Effector memory CD4-positive, alpha-beta T cell (primary cell): Measurements from ENCODE around the gene IFNAR2.

ENCODE experiments used
- DNase-seq, 3 donors: peaks; one replicate each; pipeline ENCODE4 v3.0.0-alpha.2; 2020
- H3K27ac ChIP-seq: 2 replicates; pipeline ENCODE4 v1.7.0; 2013; ENCODE audit warnings: mild to moderate bottlenecking, low read length, moderate library complexity; ENCODE audit not compliant: insufficient read depth, poor library complexity, severe bottlenecking
- H3K27me3 ChIP-seq: replicated peaks from 2 replicates; pipeline ENCODE4 v1.7.0; 2013; ENCODE audit warnings: mild to moderate bottlenecking, low read length; ENCODE audit not compliant: insufficient read depth, control insufficient read depth, poor library complexity, severe bottlenecking
- H3K36me3 ChIP-seq: 2 replicates; pipeline ENCODE4 v1.7.0; 2013; ENCODE audit warnings: mild to moderate bottlenecking, low read length, moderate library complexity; ENCODE audit not compliant: control insufficient read depth, insufficient read depth
- H3K4me1 ChIP-seq: 2 replicates; pipeline ENCODE4 v1.7.0; 2013; ENCODE audit warnings: low read length, mild to moderate bottlenecking; ENCODE audit not compliant: control insufficient read depth, insufficient read depth, poor library complexity, severe bottlenecking
- H3K4me3 ChIP-seq: 2 replicates; pipeline ENCODE4 v1.7.0; 2013; ENCODE audit warnings: low read length, low read depth, mild to moderate bottlenecking; ENCODE audit not compliant: insufficient read depth, poor library complexity, severe bottlenecking
- H3K9me3 ChIP-seq: 2 replicates; pipeline ENCODE4 v1.7.0; 2013; ENCODE audit warnings: mild to moderate bottlenecking, low read length, moderate library complexity; ENCODE audit not compliant: control insufficient read depth
- total RNA-seq, 3 donors: gene quantifications; one replicate each; lab custom pipeline; 2026; lab: John Stamatoyannopoulos, UW

Gene IFNAR2
- 18.5 to 32.1 (median 22.1) reads per million in 3 donors for total RNA-seq

DNA sequence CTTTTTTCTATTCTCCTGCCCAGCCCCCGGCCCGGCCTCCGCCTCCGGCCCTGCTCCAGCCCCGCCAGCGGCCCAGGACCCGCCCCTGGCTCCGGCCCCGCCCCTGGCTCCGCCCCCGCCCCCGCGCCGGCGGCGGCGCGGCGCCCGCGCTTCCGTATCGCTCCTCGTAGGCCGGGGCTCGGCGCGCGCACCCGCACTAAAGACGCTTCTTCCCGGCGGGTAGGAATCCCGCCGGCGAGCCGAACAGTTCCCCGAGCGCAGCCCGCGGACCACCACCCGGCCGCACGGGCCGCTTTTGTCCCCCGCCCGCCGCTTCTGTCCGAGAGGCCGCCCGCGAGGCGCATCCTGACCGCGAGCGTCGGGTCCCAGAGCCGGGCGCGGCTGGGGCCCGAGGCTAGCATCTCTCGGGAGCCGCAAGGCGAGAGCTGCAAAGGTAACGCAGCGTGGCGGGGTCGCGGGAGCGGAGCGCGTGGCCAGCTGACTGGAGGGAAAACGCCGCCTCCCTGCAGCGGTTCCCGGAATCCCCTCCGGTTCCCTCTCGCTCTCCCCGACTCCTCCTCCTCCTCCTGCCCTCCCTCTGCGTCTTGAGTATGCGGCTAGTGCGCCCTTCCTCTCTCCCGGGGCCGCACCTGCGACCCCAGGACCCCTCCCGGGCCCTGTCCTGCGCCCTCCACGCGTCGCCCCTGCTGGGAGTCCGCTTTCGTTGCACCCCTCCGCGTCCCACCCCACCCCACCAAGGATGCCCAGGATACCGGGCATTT is at the start of gene IFNAR2:
TSS of gene IFNAR2 (plus strand) at position 155 of the 761 bp plus-strand sequence. CDS start 11,985 bp downstream, outside the sequence.
- peak within 1 kb of the TSS; percentile 91 for H3K27ac ChIP-seq
- H3K9me3 ChIP-seq, result no peaks in the 10 kb centered on the region
- peaks cover 16% of the 10 kb centered on the region for H3K4me1 ChIP-seq
- DNase-seq, result peak; percentile 58 to 68 (median 58)
- no peaks in the 10 kb centered on the region for H3K27me3 ChIP-seq
- H3K4me3 ChIP-seq, result peak within 1 kb of the TSS; percentile 98
- H3K36me3 ChIP-seq, result no peaks in the 10 kb centered on the region

DNA sequence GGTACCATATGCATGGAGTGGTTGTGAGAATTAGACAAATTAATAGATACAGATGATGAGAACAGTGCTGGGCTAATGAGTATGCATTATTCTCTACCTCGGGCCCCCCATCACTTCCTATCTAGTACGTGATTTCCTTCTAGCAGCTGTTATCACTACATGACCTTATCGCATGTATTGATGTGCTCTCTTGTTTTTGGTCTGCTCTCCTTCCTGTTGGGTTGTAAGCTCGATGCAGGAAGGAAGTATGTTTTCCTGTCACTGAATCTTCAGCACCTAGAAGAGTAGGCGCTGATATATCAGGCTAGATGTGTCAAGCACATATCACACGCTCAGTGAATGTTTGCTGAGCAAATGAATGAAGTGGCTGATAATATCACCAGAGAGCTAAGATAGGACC is 43.9 kb upstream of the IFNAR2 start:
- H3K4me3 ChIP-seq, result no peak overlapping the region
- H3K4me1 ChIP-seq, result peaks cover 20% of the 10 kb centered on the region
- no peak overlapping the region for H3K27ac ChIP-seq
- H3K27me3 ChIP-seq, result no peaks in the 10 kb centered on the region
- DNase-seq, result no peak
- no peaks in the 10 kb centered on the region for H3K36me3 ChIP-seq
- no peaks in the 10 kb centered on the region for H3K9me3 ChIP-seq

DNA sequence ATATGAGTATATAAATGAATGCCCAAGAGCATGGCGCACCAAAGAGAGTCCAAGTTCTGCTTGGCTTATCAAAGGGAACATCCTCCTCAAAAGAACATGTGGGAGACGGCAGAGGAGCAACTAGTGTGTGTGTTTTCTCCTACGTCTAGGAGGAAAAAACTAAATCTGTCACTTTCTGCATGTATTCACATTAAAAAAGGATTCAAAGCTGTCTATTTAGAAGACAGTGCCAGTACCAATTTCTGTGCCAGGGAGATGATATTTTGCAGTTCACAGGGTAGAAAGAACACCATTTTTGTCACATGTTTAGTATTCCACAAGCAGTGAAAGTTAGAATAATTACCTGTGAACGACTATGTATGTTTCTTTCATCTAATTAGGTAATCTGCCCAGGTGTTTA is 42.5 kb upstream of the IFNAR2 start:
- Histone ChIP-seq H3K4me1 (peaks cover 20% of the 10 kb centered on the region), H3K4me3 (no peak overlapping the region), H3K9me3 (no peaks in the 10 kb centered on the region), H3K27ac (no peak overlapping the region), H3K36me3 (no peaks in the 10 kb centered on the region), H3K27me3 (no peaks in the 10 kb centered on the region)
- DNase-seq, result no peak

DNA sequence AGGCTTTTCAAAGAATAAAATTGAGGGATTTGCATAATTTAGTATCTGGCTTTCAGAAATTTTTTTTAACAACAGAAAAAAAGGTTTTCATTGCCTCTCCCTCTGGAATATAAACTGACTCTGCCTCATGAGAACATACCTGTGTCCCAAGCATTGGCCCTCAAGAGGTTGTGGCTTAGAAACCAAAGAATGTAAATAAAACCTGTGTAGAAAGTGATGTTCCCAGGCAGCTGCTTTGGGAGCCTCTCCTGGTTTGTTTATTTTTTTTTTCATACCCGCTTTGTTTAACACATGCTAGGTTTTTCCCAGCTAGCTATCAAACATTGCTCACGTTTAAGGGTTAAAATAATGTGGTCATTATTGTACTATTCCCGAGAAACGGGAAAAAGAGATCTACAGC is 40.5 kb upstream of the IFNAR2 start:
- Histone ChIP-seq H3K27me3 (no peaks in the 10 kb centered on the region), H3K27ac (no peak overlapping the region), H3K36me3 (no peaks in the 10 kb centered on the region), H3K9me3 (no peaks in the 10 kb centered on the region), H3K4me1 (peaks cover 20% of the 10 kb centered on the region), H3K4me3 (no peak overlapping the region)
- no peak for DNase-seq

DNA sequence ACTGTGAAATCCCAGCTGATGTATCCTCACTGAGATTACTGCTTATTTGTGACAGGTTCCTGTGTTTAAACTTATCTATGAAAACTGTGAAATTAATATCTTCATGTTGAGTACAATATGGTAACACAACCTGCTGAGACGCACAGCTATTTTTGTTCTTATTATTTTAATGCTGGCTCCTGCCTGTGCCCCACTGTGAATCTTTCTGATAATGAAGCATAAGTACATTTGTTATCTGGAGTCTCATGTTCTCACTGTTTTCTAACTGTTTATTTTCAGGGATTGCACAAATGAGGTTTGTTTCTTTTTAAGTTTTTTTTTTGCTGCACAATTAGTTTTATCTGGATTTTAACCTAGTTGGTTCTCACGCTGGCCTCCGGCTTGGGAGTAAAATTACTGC is 39.9 kb upstream of the IFNAR2 start:
- Histone ChIP-seq H3K4me1 (peaks cover 18% of the 10 kb centered on the region), H3K4me3 (no peak overlapping the region), H3K27me3 (no peaks in the 10 kb centered on the region), H3K36me3 (no peaks in the 10 kb centered on the region), H3K9me3 (no peaks in the 10 kb centered on the region), H3K27ac (no peak overlapping the region)
- no peak for DNase-seq

DNA sequence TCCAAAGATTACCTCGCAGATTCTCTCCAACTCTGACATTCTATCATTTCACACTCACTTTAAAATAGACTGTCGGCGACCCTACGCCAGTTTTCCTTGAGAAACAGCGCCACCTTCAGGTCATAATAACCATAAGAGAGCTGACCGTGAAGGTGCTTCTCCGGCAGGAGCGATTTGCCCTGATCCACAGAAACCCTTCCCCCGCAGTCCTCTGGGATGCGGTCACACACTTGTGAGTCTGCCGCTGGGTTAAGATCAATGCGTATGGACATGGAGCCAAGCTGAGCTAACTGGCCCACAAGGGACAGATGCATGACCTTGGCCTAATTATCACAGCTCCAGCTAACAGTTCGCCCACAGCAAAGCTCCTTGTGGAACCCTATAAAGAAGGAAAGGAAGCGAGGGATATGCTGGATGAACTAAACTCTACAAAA is 32.8 kb upstream of the IFNAR2 start:
- Histone ChIP-seq H3K4me1 (peaks cover 3% of the 10 kb centered on the region), H3K4me3 (no peak overlapping the region), H3K9me3 (no peaks in the 10 kb centered on the region), H3K36me3 (no peaks in the 10 kb centered on the region), H3K27ac (no peak overlapping the region), H3K27me3 (no peaks in the 10 kb centered on the region)
- peak in 2 of 3 donors; percentile 17 to 24 for DNase-seq

DNA sequence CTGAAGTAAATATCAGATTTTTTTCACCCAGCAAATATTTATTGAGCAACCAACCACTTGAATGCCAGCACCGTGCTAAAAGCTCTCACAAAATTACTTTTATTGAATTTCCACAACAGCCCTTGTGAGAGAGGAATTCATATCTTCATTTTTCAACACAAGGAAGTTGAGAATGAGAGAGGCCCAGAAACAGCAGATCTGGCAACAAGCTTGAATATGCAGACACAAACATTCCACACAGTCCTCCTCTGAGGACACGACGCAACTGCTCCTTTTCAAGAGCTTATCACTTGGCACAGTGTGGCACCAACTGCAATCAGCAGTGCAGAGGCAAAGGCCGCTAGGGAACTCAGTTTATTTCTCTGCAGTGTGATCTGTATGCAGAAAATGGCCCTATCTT is 32.2 kb upstream of the IFNAR2 start:
- DNase-seq, result no peak
- Histone ChIP-seq H3K4me1 (peaks cover 3% of the 10 kb centered on the region), H3K9me3 (no peaks in the 10 kb centered on the region), H3K27ac (no peak overlapping the region), H3K36me3 (no peaks in the 10 kb centered on the region), H3K4me3 (no peak overlapping the region), H3K27me3 (no peaks in the 10 kb centered on the region)

DNA sequence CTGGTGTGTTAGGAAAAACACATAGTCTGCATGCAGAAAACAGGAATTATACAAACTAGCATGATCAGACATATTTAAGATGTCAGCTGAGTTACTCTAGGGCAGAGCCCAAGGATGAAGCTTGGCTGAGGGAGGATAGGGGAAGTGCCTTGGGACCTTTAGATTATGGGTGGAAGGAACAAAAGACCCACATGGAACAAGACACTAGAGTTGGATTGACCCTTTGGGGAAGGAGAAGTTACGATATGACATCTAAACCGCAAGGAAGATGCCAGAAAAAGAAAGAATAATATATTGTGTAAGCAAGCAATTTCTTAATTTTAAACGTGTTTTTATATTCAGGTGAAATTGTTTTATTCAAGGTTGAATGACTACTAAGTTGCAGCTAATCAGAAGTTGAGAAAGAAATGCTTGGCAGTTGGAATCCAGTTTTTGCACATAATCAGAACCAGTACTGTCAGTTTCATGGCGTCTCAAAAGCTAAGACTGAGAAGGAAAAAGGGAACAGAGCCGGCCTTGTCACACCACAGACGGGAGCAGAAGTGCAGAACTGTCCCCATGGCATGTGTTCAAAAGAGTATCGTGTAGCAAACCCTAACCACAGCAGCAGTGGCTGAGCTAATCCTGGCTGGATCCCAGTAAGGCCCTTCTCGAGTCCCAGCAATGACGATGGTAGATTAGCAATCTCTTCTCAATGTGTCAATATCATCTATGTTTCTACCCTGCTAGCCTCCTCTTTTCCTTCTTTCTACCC is 31.2 kb upstream of the IFNAR2 start:
- Histone ChIP-seq H3K27me3 (no peaks in the 10 kb centered on the region), H3K4me3 (no peak overlapping the region), H3K27ac (no peak overlapping the region), H3K36me3 (no peaks in the 10 kb centered on the region), H3K4me1 (peaks cover 3% of the 10 kb centered on the region), H3K9me3 (no peaks in the 10 kb centered on the region)
- DNase-seq, result no peak

DNA sequence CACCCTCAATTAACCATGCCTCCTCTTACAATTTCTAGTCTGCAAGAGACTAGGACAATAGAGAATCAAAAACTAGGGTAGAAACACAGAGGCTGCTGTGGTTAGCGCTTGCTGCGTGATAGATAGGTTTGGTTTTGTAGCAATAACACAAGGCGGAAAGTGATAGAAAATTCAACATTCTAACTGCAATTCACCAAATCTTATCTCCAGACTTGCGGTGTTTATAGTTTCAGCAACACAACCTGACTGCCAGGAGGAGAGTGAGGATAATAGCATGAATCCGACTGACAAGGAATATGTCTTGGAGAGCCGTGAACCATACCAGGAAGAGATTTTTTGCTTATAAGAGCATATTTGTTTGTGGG is 30.7 kb upstream of the IFNAR2 start:
- peaks cover 3% of the 10 kb centered on the region for H3K4me1 ChIP-seq
- no peak overlapping the region for H3K27ac ChIP-seq
- no peak overlapping the region for H3K4me3 ChIP-seq
- H3K36me3 ChIP-seq, result no peaks in the 10 kb centered on the region
- H3K27me3 ChIP-seq, result no peaks in the 10 kb centered on the region
- DNase-seq, result no peak
- no peaks in the 10 kb centered on the region for H3K9me3 ChIP-seq
